ENCODE measurements around the gene UTP4.

DNA sequence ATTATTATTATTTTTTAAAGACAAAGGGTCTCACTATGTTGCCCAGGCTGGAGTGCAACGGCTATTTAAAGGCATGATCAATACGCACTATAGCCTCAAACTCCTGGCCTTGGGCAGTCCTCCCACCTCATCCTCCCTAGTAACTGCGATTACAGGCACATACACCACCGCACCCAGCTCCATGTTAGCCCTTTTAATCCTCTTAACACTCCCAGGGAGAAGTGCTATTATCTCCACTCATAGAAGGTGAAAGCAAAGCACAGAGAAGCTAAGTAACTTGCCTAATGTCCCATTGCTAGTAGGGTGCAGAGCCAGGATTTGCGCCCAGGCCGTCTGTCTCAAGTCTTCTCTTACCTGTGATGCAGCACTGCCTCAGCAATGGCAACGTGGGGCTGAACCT is 22.0 kb upstream of the UTP4 start:
- TF ChIP-seq, protein P1, sequence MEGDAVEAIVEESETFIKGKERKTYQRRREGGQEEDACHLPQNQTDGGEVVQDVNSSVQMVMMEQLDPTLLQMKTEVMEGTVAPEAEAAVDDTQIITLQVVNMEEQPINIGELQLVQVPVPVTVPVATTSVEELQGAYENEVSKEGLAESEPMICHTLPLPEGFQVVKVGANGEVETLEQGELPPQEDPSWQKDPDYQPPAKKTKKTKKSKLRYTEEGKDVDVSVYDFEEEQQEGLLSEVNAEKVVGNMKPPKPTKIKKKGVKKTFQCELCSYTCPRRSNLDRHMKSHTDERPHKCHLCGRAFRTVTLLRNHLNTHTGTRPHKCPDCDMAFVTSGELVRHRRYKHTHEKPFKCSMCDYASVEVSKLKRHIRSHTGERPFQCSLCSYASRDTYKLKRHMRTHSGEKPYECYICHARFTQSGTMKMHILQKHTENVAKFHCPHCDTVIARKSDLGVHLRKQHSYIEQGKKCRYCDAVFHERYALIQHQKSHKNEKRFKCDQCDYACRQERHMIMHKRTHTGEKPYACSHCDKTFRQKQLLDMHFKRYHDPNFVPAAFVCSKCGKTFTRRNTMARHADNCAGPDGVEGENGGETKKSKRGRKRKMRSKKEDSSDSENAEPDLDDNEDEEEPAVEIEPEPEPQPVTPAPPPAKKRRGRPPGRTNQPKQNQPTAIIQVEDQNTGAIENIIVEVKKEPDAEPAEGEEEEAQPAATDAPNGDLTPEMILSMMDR (conservative IDR thresholded peaks at IDR 0.05; ENCODE audit: low read depth, low read length): no peak
- TF ChIP-seq EZH2 (IDR thresholded peaks at IDR 0.05; ENCODE audit: low read length, unreplicated experiment) (no peak), EZH2phosphoT487 (IDR thresholded peaks at IDR 0.05; ENCODE audit: borderline replicate concordance, low read length) (no peak)

Measured in PC-3 (cell line).